C4-2B (cell line): Measurements from ENCODE around the gene RTN1.

ENCODE experiments used
- CTCF ChIP-seq: fragments of 450-650 bp; conservative IDR thresholded peaks from 2 replicates; pipeline ENCODE4 v1.5.1; 2017; ENCODE audit warnings: mild to moderate bottlenecking
- ZFX ChIP-seq: fragments of 450-650 bp; IDR thresholded peaks from 2 replicates; pipeline ENCODE4 v1.6.1; 2017

- TF ChIP-seq CTCF = no peak
- TF ChIP-seq ZFX = no peak
Observed at GRCh38 chr14:59831121-59831730, 39.4 kb downstream of the RTN1 start.
